Loucy (cell line): ENCODE data around the gene SHROOM3.

Source experiments
- EZH2phosphoT487 ChIP-seq: fragments of 200-600 bp; IDR thresholded peaks from 2 replicates; pipeline ENCODE4 v1.6.1; 2018; ENCODE audit warnings: antibody characterized with exemption, mild to moderate bottlenecking, moderate library complexity, borderline replicate concordance
- TF ChIP-seq, protein P1 (sequence below): fragments of 200-600 bp; sonication (generic); conservative IDR thresholded peaks from 2 replicates; pipeline ENCODE4 v1.5.1; 2014; ENCODE audit warnings: mild to moderate bottlenecking, antibody characterized with exemption, low read length

DNA sequence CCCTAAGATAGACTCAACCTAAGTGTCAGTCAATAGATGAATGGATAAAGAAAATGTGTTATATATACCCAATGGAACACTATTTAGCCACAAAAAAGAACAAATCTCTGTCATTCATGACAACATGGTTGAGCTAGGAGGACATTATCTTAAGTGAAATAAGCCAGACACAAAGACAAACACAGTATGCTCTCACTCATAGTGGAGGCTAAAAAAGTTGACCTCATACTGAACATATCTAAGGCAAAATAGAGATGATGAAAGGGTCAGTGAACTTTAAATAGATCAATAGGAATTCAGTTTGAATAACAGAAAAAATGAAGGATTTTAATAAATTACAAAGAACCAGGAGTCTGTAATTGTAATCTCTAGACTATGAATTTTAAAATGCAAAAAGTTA lies 356.4 kb downstream of the SHROOM3 start:
- TF ChIP-seq, protein P1, sequence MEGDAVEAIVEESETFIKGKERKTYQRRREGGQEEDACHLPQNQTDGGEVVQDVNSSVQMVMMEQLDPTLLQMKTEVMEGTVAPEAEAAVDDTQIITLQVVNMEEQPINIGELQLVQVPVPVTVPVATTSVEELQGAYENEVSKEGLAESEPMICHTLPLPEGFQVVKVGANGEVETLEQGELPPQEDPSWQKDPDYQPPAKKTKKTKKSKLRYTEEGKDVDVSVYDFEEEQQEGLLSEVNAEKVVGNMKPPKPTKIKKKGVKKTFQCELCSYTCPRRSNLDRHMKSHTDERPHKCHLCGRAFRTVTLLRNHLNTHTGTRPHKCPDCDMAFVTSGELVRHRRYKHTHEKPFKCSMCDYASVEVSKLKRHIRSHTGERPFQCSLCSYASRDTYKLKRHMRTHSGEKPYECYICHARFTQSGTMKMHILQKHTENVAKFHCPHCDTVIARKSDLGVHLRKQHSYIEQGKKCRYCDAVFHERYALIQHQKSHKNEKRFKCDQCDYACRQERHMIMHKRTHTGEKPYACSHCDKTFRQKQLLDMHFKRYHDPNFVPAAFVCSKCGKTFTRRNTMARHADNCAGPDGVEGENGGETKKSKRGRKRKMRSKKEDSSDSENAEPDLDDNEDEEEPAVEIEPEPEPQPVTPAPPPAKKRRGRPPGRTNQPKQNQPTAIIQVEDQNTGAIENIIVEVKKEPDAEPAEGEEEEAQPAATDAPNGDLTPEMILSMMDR, result no peak
- no peak for TF ChIP-seq EZH2phosphoT487
